Parietal lobe (tissue), 1 donor: ENCODE measurements around the gene SERPINB12. TPM values are rescaled to one million over a fixed set of nuclear protein-coding genes. Genes with fewer than 3 reads are reported as not detected.

Experiments
- total RNA-seq: library from RNA; depleted of rRNA; stranded (reverse); fragments of >200 nt; gene quantifications from one replicate; pipeline ENCODE4 v1.2.3, GENCODE V29; 2014

SERPINB12 gene
- not detected for total RNA-seq

GRCh38 chr18:63542069-63542468 is at the start of gene SERPINB12:
TSS of gene SERPINB12 (plus strand) at chr18:63542369. CDS start at chr18:63556160, 13,791 bp downstream.

GRCh38 chr18:63586966-63587365 is 44.8 kb downstream of the SERPINB12 start, which contains the start of gene SERPINB13:
TSS of gene SERPINB13 (plus strand) at chr18:63587343. CDS start at chr18:63588668, 1,325 bp downstream.

Other genes with a start within 250 kb of the SERPINB12 start
- 49.1 TPM for gene BCL2, start 222.6 kb upstream of the SERPINB12 start, total RNA-seq
- gene KDSR, start 175.2 kb upstream of the SERPINB12 start, total RNA-seq, result 15.3 TPM
- 32.6 TPM for gene VPS4B, start 119.9 kb upstream of the SERPINB12 start, total RNA-seq
- gene SERPINB5, start 65.4 kb upstream of the SERPINB12 start, total RNA-seq, result not detected
- gene SERPINB13, start 45.0 kb downstream of the SERPINB12 start, total RNA-seq, result not detected
- gene SERPINB4, start 101.9 kb downstream of the SERPINB12 start, total RNA-seq, result not detected
- not detected for gene SERPINB3, start 119.5 kb downstream of the SERPINB12 start, total RNA-seq
- not detected for gene SERPINB11, start 160.6 kb downstream of the SERPINB12 start, total RNA-seq
- gene SERPINB7, start 233.0 kb downstream of the SERPINB12 start, total RNA-seq, result not detected